HG02763 (cell line): ENCODE data around the gene SRRM2.

Source experiments
- ATAC-seq: cut with Tn5 transposase; IDR thresholded peaks from one replicate; pipeline ENCODE4 v1.9.1; 2021; ENCODE audit warnings: mild to moderate bottlenecking, moderate library complexity; ENCODE audit not compliant: unreplicated experiment

Gene SRRM2

GRCh38 chr16:2818272-2818876, 65.9 kb downstream of the SRRM2 start:
- ATAC-seq = no peak

- no peak for ATAC-seq
These were observed 66.9 kb downstream of the SRRM2 start for GRCh38 chr16:2819179-2819938.

- no peak for ATAC-seq
These were observed 67.7 kb downstream of the SRRM2 start for GRCh38 chr16:2819939-2820835.
